DND-41 (cell line): Measurements from ENCODE around the gene BRCA2.

Source experiments
- CTCF ChIP-seq: IDR thresholded peaks from 2 replicates; pipeline ENCODE4 v1.5.1; 2012; ENCODE audit warnings: borderline replicate concordance, low read length, moderate library complexity, mild to moderate bottlenecking; ENCODE audit not compliant: poor library complexity, severe bottlenecking; ENCODE audit errors: extremely low read depth
- EZH2 ChIP-seq: IDR thresholded peaks from 3 replicates; pipeline ENCODE4 v1.6.1; 2012; ENCODE audit warnings: borderline replicate concordance, low read depth, mild to moderate bottlenecking, moderate library complexity, low read length, inconsistent platforms; ENCODE audit not compliant: severe bottlenecking

GRCh38 chr13:32443111-32443510 lies 127.8 kb downstream of the BRCA2 start:
- TF ChIP-seq CTCF (peak; percentile 68), EZH2 (no peak)
